HepG2 (cell line): ENCODE data around the gene PSMC4.

ENCODE experiments used
- PRPF4 ChIP-seq: fragments of 200-400 bp; formaldehyde crosslinking; IDR thresholded peaks from 2 replicates; pipeline ENCODE4 v1.6.1; 2016; ENCODE audit warnings: low read length, low read depth; ENCODE audit not compliant: poor library complexity, severe bottlenecking
- ZNF317 ChIP-seq: sonication (generic); formaldehyde crosslinking; IDR thresholded peaks from 2 replicates; pipeline ENCODE4 v1.5.0; 2020; ENCODE audit warnings: mild to moderate bottlenecking, missing genetic modification reagents
- TF ChIP-seq, protein P1 (sequence below): sonication (generic); formaldehyde crosslinking; IDR thresholded peaks from 2 replicates; pipeline ENCODE4 v1.5.0; 2020; ENCODE audit warnings: mild to moderate bottlenecking, missing genetic modification reagents, moderate library complexity

DNA sequence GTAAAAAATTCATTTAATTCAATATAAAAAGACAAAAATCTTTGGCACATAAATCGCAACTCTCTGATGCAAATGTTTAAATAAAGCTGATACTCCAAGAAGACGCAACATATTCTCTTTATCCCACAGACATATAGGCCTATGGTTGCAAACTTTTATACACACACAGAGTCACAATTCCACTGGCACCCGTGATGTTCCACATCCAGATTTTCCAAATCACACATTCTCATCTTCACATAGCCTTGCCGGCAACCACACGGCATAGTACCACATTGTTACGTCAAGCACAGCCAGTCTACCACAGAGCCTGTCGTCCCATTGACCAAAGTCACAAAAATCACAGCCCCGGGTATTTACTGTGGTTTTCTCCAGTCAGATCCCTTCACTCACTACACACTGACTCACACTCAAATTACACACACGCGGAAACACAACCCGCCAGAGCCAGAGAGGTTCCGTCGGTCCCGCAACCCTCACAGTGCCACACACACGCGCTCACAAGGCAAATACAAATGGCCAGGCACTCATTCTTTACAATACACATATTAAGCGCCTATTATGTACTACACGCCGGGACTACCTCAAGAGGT lies 25.3 kb downstream of the PSMC4 start:
- TF ChIP-seq, protein P1, sequence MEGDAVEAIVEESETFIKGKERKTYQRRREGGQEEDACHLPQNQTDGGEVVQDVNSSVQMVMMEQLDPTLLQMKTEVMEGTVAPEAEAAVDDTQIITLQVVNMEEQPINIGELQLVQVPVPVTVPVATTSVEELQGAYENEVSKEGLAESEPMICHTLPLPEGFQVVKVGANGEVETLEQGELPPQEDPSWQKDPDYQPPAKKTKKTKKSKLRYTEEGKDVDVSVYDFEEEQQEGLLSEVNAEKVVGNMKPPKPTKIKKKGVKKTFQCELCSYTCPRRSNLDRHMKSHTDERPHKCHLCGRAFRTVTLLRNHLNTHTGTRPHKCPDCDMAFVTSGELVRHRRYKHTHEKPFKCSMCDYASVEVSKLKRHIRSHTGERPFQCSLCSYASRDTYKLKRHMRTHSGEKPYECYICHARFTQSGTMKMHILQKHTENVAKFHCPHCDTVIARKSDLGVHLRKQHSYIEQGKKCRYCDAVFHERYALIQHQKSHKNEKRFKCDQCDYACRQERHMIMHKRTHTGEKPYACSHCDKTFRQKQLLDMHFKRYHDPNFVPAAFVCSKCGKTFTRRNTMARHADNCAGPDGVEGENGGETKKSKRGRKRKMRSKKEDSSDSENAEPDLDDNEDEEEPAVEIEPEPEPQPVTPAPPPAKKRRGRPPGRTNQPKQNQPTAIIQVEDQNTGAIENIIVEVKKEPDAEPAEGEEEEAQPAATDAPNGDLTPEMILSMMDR: no peak
- TF ChIP-seq ZNF317 (CRISPR knock-in tag) (no peak), PRPF4 (no peak)
